Measurements from ENCODE around the gene BMF.
"Not testable (repeated sequence)": the region's sequence is repeated elsewhere in the genome, so short reads cannot be mapped to it uniquely, and the experiment has no call there.

DNA sequence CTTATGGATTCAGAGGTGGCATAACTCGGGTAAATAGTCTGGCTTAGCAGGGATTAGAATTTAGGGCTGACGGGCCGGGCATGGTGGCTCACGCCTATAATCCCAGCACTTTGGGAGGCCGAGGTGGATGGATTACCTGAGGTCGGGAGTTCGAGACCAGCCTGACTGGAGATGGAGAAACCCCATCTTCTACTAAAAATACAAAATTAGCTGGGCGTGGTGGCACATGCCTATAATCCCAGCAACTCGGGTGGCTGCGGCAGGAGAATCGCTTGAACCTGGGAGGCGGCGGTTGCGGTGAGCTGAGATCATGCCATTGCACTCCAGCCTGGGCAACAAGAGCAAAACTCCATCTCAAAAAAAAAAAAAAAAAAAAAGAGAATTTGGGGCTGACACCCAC lies 6.4 kb upstream of the BMF start:
- TF ChIP-seq MXI1 (IDR thresholded peaks at IDR 0.05; ENCODE audit: borderline replicate concordance, low read depth, low read length); SMC3 (IDR thresholded peaks at IDR 0.05; ENCODE audit: low read depth, low read length); POLR2A (IDR thresholded peaks at IDR 0.05; ENCODE audit: low read depth, low read length); MAZ (IDR thresholded peaks at IDR 0.05; ENCODE audit: borderline replicate concordance, low read depth, low read length); RCOR1 (IDR thresholded peaks at IDR 0.05; ENCODE audit: insufficient replicate concordance, low read length); MAFK (IDR thresholded peaks at IDR 0.05; ENCODE audit: low read depth, low read length); RAD21 (IDR thresholded peaks at IDR 0.05; ENCODE audit: low read length); RFX5 (IDR thresholded peaks at IDR 0.05; ENCODE audit: low read depth, low read length); BHLHE40 (IDR thresholded peaks at IDR 0.05; ENCODE audit: low read depth, low read length): not testable (repeated sequence)
- TF ChIP-seq, protein P1, sequence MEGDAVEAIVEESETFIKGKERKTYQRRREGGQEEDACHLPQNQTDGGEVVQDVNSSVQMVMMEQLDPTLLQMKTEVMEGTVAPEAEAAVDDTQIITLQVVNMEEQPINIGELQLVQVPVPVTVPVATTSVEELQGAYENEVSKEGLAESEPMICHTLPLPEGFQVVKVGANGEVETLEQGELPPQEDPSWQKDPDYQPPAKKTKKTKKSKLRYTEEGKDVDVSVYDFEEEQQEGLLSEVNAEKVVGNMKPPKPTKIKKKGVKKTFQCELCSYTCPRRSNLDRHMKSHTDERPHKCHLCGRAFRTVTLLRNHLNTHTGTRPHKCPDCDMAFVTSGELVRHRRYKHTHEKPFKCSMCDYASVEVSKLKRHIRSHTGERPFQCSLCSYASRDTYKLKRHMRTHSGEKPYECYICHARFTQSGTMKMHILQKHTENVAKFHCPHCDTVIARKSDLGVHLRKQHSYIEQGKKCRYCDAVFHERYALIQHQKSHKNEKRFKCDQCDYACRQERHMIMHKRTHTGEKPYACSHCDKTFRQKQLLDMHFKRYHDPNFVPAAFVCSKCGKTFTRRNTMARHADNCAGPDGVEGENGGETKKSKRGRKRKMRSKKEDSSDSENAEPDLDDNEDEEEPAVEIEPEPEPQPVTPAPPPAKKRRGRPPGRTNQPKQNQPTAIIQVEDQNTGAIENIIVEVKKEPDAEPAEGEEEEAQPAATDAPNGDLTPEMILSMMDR (conservative IDR thresholded peaks at IDR 0.05; ENCODE audit: low read depth, low read length): not testable (repeated sequence)
